ENCODE measurements around the gene DNAH12.
"Not testable (repeated sequence)": the region's sequence is repeated elsewhere in the genome, so short reads cannot be mapped to it uniquely, and the experiment has no call there.

The DNAH12 gene

GRCh38 chr3:57512166-57512565, 32.0 kb downstream of the DNAH12 start:
- no peak overlapping the region for H2BK5ac ChIP-seq (ENCODE audit: low read length)
- H3K79me1 ChIP-seq (ENCODE audit: low read length) = no peaks in the 10 kb centered on the region
- no peaks in the 10 kb centered on the region for H3K4me1 ChIP-seq (ENCODE audit: control insufficient read depth, low read depth, low read length)
- no peak overlapping the region for H2BK15ac ChIP-seq (replicated peaks; ENCODE audit: low read depth)
- no peak overlapping the region for H3K4ac ChIP-seq (ENCODE audit: low read depth, low read length)
- DNase-seq = no peak
- H2AK5ac ChIP-seq (ENCODE audit: low read length) = no peak overlapping the region
- no peaks in the 10 kb centered on the region for H3K36me3 ChIP-seq (ENCODE audit: control insufficient read depth, insufficient read depth, low read length)
- H3K56ac ChIP-seq (ENCODE audit: low read length) = no peak overlapping the region
- H3K4me3 ChIP-seq (ENCODE audit: low read length) = no peak overlapping the region
- no peak overlapping the region for H4K8ac ChIP-seq (ENCODE audit: low read depth, low read length)
- no CpG with 5 or more reads among the region's 2 CpGs for WGBS (ENCODE audit: extremely low coverage, insufficient coverage, low lambda C conversion rate)
- H4K5ac ChIP-seq (ENCODE audit: low read length) = no peak overlapping the region
- no peak overlapping the region for H3K18ac ChIP-seq (ENCODE audit: low read length)
- no peak overlapping the region for H3K23ac ChIP-seq (ENCODE audit: low read length)
- no peak overlapping the region for H3K9ac ChIP-seq (ENCODE audit: low read length)
- H3K27me3 ChIP-seq (ENCODE audit: insufficient read depth, low read length, poor library complexity) = no peaks in the 10 kb centered on the region
- no peak overlapping the region for H3K4me2 ChIP-seq (ENCODE audit: low read length)
- no peak overlapping the region for H2BK120ac ChIP-seq (ENCODE audit: low read depth, low read length)
- no peak overlapping the region for H3K27ac ChIP-seq (ENCODE audit: low read depth, low read length)
- H3K79me2 ChIP-seq (ENCODE audit: control insufficient read depth, insufficient read depth, low read length) = no peaks in the 10 kb centered on the region

GRCh38 chr3:57505901-57506300, 38.2 kb downstream of the DNAH12 start:
- Histone ChIP-seq H3K56ac (ENCODE audit: low read length) (no peak overlapping the region), H3K9ac (ENCODE audit: low read length) (no peak overlapping the region)

DNA sequence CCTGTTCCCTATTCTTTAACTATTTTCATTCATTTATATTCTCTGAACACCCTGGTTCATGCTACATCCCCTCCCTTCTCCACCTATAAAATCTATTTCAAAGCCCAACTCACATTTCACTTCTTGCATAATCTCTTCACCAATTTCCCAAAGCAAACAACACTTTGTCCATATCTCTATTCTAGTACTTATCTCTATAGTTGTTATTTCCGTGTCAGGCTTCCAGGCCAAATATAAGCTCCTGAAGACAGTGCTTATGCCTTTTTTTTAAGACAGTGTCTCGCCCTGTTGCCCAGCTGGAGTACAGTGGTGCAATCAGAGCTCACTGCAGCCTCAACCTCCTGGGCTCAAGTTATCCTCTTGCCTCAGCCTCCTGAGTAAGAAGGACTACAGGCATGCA, 43.6 kb downstream of the DNAH12 start:
- Histone ChIP-seq H3K36me3 (ENCODE audit: control insufficient read depth, insufficient read depth, low read length) (no peaks in the 10 kb centered on the region), H2BK120ac (ENCODE audit: low read depth, low read length) (no peak overlapping the region), H3K27me3 (ENCODE audit: insufficient read depth, low read length, poor library complexity) (no peaks in the 10 kb centered on the region), H4K5ac (ENCODE audit: low read length) (no peak overlapping the region), H3K56ac (ENCODE audit: low read length) (no peak overlapping the region), H2BK5ac (ENCODE audit: low read length) (no peak overlapping the region), H3K4me1 (ENCODE audit: control insufficient read depth, low read depth, low read length) (no peaks in the 10 kb centered on the region), H3K23ac (ENCODE audit: low read length) (no peak overlapping the region), H2AK5ac (ENCODE audit: low read length) (no peak overlapping the region), H3K27ac (ENCODE audit: low read depth, low read length) (no peak overlapping the region), H3K79me1 (ENCODE audit: low read length) (no peaks in the 10 kb centered on the region), H3K4me3 (ENCODE audit: low read length) (no peak overlapping the region), H3K9ac (ENCODE audit: low read length) (no peak overlapping the region), H3K79me2 (ENCODE audit: control insufficient read depth, insufficient read depth, low read length) (no peaks in the 10 kb centered on the region), H2BK15ac (replicated peaks; ENCODE audit: low read depth) (no peak overlapping the region), H4K8ac (ENCODE audit: low read depth, low read length) (no peak overlapping the region), H3K4ac (ENCODE audit: low read depth, low read length) (no peak overlapping the region), H3K18ac (ENCODE audit: low read length) (no peak overlapping the region), H3K4me2 (ENCODE audit: low read length) (no peak overlapping the region)
- DNase-seq = no peak
- no CpG with 5 or more reads among the region's 2 CpGs for WGBS (ENCODE audit: extremely low coverage, insufficient coverage, low lambda C conversion rate)

More at GRCh38 chr3:57505901-57506300, 38.2 kb downstream of the DNAH12 start:
- no peak overlapping the region for H3K4me2 ChIP-seq (ENCODE audit: low read length)
- H2BK15ac ChIP-seq (replicated peaks; ENCODE audit: low read depth) = no peak overlapping the region
- H2BK5ac ChIP-seq (ENCODE audit: low read length) = no peak overlapping the region
- no peak overlapping the region for H4K5ac ChIP-seq (ENCODE audit: low read length)
- H3K27ac ChIP-seq (ENCODE audit: low read depth, low read length) = no peak overlapping the region
- DNase-seq = no peak
- no peaks in the 10 kb centered on the region for H3K79me2 ChIP-seq (ENCODE audit: control insufficient read depth, insufficient read depth, low read length)
- H3K36me3 ChIP-seq (ENCODE audit: control insufficient read depth, insufficient read depth, low read length) = no peaks in the 10 kb centered on the region
- H3K18ac ChIP-seq (ENCODE audit: low read length) = no peak overlapping the region
- H3K27me3 ChIP-seq (ENCODE audit: insufficient read depth, low read length, poor library complexity) = no peaks in the 10 kb centered on the region
- H3K79me1 ChIP-seq (ENCODE audit: low read length) = no peaks in the 10 kb centered on the region
- H3K23ac ChIP-seq (ENCODE audit: low read length) = no peak overlapping the region
- H3K4ac ChIP-seq (ENCODE audit: low read depth, low read length) = no peak overlapping the region
- H3K4me3 ChIP-seq (ENCODE audit: low read length) = no peak overlapping the region
- H4K8ac ChIP-seq (ENCODE audit: low read depth, low read length) = no peak overlapping the region
- H2BK120ac ChIP-seq (ENCODE audit: low read depth, low read length) = no peak overlapping the region
- no peak overlapping the region for H2AK5ac ChIP-seq (ENCODE audit: low read length)
- no peaks in the 10 kb centered on the region for H3K4me1 ChIP-seq (ENCODE audit: control insufficient read depth, low read depth, low read length)
- no CpG with 5 or more reads among the region's 1 CpG for WGBS (ENCODE audit: extremely low coverage, insufficient coverage, low lambda C conversion rate)

DNA sequence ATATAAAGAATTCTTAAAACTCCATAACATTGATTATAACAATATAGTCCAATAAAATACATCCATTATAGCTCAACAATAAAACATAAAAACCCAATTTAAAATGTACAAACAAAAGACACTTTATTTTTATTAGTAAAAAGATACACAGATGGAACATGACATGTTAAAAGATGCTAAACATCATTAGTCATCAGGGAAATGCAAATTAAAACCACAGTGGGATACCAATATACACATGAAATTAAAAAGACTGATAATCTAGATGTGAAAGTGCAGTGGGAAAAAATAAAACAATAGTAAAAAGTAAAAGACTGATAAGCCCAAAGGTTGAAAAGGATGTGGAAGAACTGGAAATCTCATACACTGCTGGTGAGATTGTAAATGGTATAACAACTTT, 46.2 kb downstream of the DNAH12 start:
- Histone ChIP-seq H3K4me2 (ENCODE audit: low read length) (no peak overlapping the region), H3K4me1 (ENCODE audit: control insufficient read depth, low read depth, low read length) (no peaks in the 10 kb centered on the region), H4K8ac (ENCODE audit: low read depth, low read length) (no peak overlapping the region), H2BK15ac (replicated peaks; ENCODE audit: low read depth) (no peak overlapping the region), H3K23ac (ENCODE audit: low read length) (no peak overlapping the region), H3K27me3 (ENCODE audit: insufficient read depth, low read length, poor library complexity) (no peaks in the 10 kb centered on the region), H3K56ac (ENCODE audit: low read length) (no peak overlapping the region), H3K4ac (ENCODE audit: low read depth, low read length) (no peak overlapping the region), H3K79me1 (ENCODE audit: low read length) (no peaks in the 10 kb centered on the region), H4K5ac (ENCODE audit: low read length) (no peak overlapping the region), H2AK5ac (ENCODE audit: low read length) (no peak overlapping the region), H2BK120ac (ENCODE audit: low read depth, low read length) (no peak overlapping the region), H3K36me3 (ENCODE audit: control insufficient read depth, insufficient read depth, low read length) (no peaks in the 10 kb centered on the region), H3K9ac (ENCODE audit: low read length) (no peak overlapping the region), H3K27ac (ENCODE audit: low read depth, low read length) (no peak overlapping the region), H3K4me3 (ENCODE audit: low read length) (no peak overlapping the region), H2BK5ac (ENCODE audit: low read length) (no peak overlapping the region), H3K18ac (ENCODE audit: low read length) (no peak overlapping the region), H3K79me2 (ENCODE audit: control insufficient read depth, insufficient read depth, low read length) (no peaks in the 10 kb centered on the region)
- no peak for DNase-seq

GRCh38 chr3:57484563-57484962, 59.6 kb downstream of the DNAH12 start:
- H3K18ac ChIP-seq (ENCODE audit: low read length) = no peak overlapping the region
- no CpG with 5 or more reads among the region's 1 CpG for WGBS (ENCODE audit: extremely low coverage, insufficient coverage, low lambda C conversion rate)
- no peak overlapping the region for H2BK5ac ChIP-seq (ENCODE audit: low read length)
- no peaks in the 10 kb centered on the region for H3K36me3 ChIP-seq (ENCODE audit: control insufficient read depth, insufficient read depth, low read length)
- H3K23ac ChIP-seq (ENCODE audit: low read length) = no peak overlapping the region
- H3K56ac ChIP-seq (ENCODE audit: low read length) = no peak overlapping the region
- no peaks in the 10 kb centered on the region for H3K79me1 ChIP-seq (ENCODE audit: low read length)
- no peaks in the 10 kb centered on the region for H3K27me3 ChIP-seq (ENCODE audit: insufficient read depth, low read length, poor library complexity)
- H4K5ac ChIP-seq (ENCODE audit: low read length) = no peak overlapping the region
- no peak overlapping the region for H3K4me3 ChIP-seq (ENCODE audit: low read length)
- H4K8ac ChIP-seq (ENCODE audit: low read depth, low read length) = no peak overlapping the region
- H3K27ac ChIP-seq (ENCODE audit: low read depth, low read length) = no peak overlapping the region
- no peak overlapping the region for H3K4me2 ChIP-seq (ENCODE audit: low read length)
- no peak overlapping the region for H2BK15ac ChIP-seq (replicated peaks; ENCODE audit: low read depth)
- no peaks in the 10 kb centered on the region for H3K79me2 ChIP-seq (ENCODE audit: control insufficient read depth, insufficient read depth, low read length)
- no peaks in the 10 kb centered on the region for H3K4me1 ChIP-seq (ENCODE audit: control insufficient read depth, low read depth, low read length)
- H2BK120ac ChIP-seq (ENCODE audit: low read depth, low read length) = no peak overlapping the region
- DNase-seq = no peak
- H3K9ac ChIP-seq (ENCODE audit: low read length) = no peak overlapping the region
- H3K4ac ChIP-seq (ENCODE audit: low read depth, low read length) = no peak overlapping the region
- H2AK5ac ChIP-seq (ENCODE audit: low read length) = no peak overlapping the region

DNA sequence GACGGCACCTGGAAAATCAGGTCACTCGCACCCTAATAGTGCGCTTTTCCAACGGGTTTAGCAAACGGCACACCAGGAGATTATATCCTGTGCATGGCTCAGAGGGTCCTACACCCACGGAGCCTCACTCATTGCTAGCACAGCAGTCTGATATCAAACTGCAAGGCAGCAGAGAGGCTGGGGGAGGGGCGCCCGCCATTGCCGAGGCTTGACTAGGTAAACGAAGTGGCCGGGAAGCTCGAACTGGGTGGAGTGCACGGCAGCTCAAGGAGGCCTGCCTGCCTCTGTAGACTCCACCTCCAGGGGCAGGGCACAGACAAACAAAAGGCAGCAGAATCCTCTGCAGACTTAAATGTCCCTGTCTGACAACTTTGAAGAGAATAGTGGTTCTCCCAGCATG, 67.0 kb downstream of the DNAH12 start:
- not testable (repeated sequence) for H2AK5ac ChIP-seq (ENCODE audit: low read length); H3K56ac ChIP-seq (ENCODE audit: low read length); H3K4me3 ChIP-seq (ENCODE audit: low read length); H3K23ac ChIP-seq (ENCODE audit: low read length); H3K27me3 ChIP-seq (ENCODE audit: insufficient read depth, low read length, poor library complexity); H3K27ac ChIP-seq (ENCODE audit: low read depth, low read length); H3K9ac ChIP-seq (ENCODE audit: low read length); H2BK5ac ChIP-seq (ENCODE audit: low read length); H3K4me1 ChIP-seq (ENCODE audit: control insufficient read depth, low read depth, low read length); H2BK15ac ChIP-seq (replicated peaks; ENCODE audit: low read depth); H3K36me3 ChIP-seq (ENCODE audit: control insufficient read depth, insufficient read depth, low read length); H3K18ac ChIP-seq (ENCODE audit: low read length); H2BK120ac ChIP-seq (ENCODE audit: low read depth, low read length); H3K79me2 ChIP-seq (ENCODE audit: control insufficient read depth, insufficient read depth, low read length); DNase-seq; H4K5ac ChIP-seq (ENCODE audit: low read length); H4K8ac ChIP-seq (ENCODE audit: low read depth, low read length); H3K79me1 ChIP-seq (ENCODE audit: low read length); H3K4me2 ChIP-seq (ENCODE audit: low read length); H3K4ac ChIP-seq (ENCODE audit: low read depth, low read length)
- WGBS (ENCODE audit: extremely low coverage, insufficient coverage, low lambda C conversion rate) = no CpG with 5 or more reads among the region's 13 CpGs
